NOMO-1 treated with DMSO at 0.1 percent for 48 hours (cell line): Measurements from ENCODE around the gene AMELX.

Experiments
- DNase-seq: peaks from one replicate; lab custom pipeline; 2025; ENCODE audit not compliant: unreplicated experiment; lab: John Stamatoyannopoulos, UW

Gene AMELX

DNA sequence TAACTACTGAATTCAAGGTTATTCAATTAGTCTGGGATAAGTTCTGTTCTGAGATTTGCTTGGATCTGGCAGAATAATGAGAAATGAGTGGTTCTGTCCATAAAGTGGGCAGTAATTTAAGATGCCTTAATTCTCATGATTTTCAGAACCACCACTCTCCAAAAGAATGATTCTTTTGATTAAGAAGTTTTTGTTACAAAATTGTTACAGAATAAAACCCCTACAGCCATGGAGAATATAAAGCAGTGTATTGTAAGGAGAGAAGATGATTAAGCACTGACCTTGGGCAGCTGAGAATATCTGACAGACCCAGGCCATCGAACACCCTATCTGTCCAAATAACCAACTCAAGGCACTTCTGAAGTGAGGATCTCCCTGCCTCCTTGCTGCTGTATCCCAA lies 12.4 kb downstream of the AMELX start:
- DNase-seq = no peak

GRCh38 chrX:11309220-11309619 lies 16.0 kb downstream of the AMELX start:
- DNase-seq = no peak

DNA sequence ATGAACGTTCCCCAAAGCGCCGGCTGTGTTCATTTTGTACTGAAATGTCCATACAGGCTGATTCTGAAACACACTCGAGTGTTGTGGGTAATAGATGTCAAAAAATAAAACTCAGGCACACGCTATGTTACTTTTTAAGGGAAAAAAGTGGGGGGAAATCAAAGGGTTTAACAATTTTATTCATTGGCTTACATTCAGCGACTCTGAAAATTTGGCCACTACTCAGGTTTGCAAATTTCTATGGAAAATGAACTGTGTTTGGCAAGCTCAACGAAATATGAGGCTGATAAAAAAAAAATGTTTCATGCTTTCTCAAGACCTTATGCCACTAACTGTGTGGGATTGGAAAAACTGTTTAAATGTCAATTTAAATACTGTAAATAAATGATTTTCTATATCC lies 18.5 kb downstream of the AMELX start:
- no peak for DNase-seq

- DNase-seq = no peak
These were observed 26.8 kb downstream of the AMELX start for GRCh38 chrX:11319806-11320520.

- no peak for DNase-seq
These were observed 28.8 kb downstream of the AMELX start for GRCh38 chrX:11321986-11322385.

DNA sequence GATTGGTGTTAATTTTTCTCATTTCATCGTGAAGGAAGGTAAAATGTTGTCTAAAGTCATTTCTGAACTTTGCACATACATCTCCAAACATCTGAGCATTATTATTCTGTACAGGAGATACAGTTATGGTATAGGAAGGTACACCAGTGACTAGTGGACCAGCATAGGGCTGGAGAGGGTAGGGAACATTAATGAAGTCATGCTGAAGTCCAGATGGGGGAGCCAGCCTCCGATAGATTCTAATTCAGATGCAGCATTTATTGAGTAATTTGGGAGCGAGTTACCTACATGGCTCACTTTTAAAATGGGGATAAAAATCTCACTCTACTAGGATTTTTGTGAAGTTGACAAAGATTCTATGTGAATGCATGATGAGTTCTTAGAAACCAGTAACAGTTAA lies 34.9 kb downstream of the AMELX start:
- no peak for DNase-seq

GRCh38 chrX:11329021-11329420 lies 35.8 kb downstream of the AMELX start:
- no peak for DNase-seq

DNA sequence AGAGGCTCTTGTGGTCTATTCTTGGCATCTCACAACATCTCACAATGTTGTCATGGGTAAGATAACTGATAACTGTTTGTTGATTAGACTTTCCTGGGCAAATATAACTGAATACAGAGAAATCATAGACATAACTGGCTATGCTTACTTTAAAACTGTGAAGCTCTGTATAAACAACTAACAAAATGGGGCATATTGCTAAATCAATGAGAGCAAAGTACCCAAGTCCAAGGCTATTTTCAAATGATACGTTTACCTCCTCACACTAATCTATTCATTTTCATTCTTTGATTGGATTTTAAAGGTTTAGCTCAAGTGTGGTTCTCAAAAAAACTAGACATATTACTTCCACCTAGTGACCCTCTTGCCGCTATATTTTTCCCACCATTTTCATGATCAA lies 38.6 kb downstream of the AMELX start:
- no peak for DNase-seq

- no peak for DNase-seq
These were observed 41.0 kb downstream of the AMELX start for GRCh38 chrX:11334165-11334564.

- DNase-seq = no peak
These were observed 43.0 kb downstream of the AMELX start for GRCh38 chrX:11336201-11336600.

- no peak for DNase-seq
These were observed 44.2 kb downstream of the AMELX start for GRCh38 chrX:11337292-11338009.

DNA sequence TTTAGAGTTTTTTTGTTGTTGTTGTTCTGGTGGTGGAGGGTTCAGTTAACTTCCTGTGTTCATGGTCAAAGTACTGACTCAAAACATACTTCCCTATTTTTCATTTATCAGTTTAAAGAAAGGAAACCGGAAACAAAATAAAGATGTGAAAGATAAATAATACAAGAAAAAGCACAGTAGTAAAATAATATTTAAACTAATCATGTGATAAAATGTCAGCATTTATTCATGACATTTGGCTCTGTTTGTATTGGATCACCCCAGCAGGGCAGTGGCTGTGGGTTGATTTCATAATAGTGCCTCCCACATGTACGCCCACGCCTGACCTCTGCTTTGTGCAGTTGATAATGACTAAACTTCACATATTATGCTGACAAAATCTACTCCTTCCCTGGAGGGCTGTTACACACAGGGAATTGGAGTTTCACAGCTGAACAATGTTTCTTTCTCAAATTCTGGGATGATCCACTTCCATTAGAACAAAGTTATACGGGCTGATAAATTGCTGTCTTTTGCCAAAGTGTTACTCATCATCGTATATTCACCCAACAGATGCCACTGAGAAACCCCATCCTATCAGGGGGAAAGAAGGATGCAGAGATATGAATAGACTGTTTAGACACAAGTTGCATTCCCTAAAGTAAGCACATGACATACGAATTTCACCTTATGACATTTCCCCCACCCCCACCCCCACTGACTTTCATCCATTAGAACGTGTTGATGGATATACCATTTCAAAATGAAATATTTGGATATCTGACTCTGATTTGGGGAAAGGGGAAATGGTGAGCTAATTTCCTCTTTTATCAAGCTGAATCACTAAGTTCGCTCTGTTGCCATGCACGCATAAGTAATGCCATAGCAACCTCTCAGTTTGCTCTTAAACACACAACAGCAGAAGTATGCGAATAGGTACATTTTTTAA lies 48.3 kb downstream of the AMELX start:
- peak; percentile 85 for DNase-seq

- DNase-seq = no peak
These were observed 49.5 kb downstream of the AMELX start for GRCh38 chrX:11342673-11343072.

GRCh38 chrX:11346121-11346682 lies 53.0 kb downstream of the AMELX start:
- no peak for DNase-seq

DNA sequence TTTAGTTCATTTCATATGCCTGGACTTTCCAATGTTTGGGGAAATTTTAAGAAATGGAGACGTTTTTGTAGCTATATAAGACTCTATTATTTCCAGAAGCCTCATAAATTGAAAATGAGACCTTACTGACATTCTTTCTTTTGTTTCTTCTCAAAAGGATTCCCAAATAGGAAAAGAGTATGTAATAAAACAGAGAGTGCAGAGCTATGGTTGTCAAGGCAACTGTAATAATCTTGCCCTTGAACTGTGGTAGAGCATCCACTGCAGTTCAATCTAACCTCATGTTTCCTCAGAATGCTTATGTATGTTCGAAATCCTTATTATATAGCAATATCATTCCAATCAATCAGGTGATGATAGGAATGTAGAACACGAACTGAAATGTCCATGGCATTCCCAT lies 54.1 kb downstream of the AMELX start:
- no peak for DNase-seq

DNA sequence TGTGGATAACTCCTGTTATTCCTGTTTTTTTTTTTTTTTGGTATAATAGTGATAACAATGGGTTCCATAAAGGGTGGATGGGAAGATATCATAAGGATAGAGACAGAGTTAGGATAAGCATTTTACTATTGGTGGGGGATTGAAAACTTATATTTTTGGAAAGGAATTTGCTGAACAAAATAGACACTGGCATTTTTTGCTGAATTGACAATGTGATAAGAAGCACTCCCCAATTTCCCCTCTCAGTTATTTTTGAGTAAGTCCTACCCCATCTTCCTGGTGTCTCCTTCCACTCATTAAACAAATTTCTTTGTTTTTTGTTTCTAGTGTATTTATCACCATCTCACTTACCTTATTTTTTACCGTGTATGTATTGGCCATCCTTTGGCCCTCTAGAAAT lies 55.8 kb downstream of the AMELX start:
- DNase-seq = no peak

DNA sequence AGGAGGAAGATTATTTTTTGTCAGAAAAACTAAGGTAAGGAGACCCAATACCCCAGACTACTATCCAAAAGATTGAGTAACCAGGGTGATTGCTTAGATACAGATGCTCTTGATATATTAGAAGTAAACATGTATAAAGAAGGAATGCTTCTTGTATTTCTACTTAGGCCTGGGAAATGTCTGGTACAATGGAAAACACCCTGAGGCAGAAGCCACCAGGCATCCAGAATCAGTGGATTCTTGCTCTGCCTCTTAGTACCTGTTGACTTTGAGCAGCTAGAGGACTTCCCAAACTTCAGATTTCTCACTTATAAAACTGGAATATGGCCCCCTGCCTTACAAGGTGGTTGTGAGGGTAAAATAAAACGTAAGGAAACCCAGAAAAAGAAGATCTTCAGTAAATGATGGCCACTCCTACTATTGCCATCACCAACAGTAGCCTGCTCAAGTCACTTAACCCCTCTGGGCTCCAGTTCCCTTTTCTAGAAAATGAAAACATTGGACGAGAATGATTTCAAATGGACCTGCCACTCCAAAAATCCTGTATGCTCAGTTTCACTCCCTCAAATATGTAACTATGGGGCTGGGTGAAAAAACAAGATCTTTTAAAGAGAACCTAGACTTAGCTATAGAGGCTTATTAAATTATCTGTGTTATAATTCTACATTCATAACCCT lies 56.6 kb downstream of the AMELX start:
- no peak for DNase-seq
